Transverse colon (tissue), 4 donors: ENCODE measurements around the gene ZNF365. TPM values are rescaled to one million over a fixed set of nuclear protein-coding genes. Genes with fewer than 3 reads are reported as not detected.

Experiments
- DNase-seq: peaks from one replicate; pipeline ENCODE4 v3.0.0-alpha.2; 2019
- H3K27ac ChIP-seq, 4 donors: fragments of 200-600 bp; sonication (generic); 2 replicates each; pipeline ENCODE4 v1.5.1; 2016 to 2018; ENCODE audit warnings: inconsistent platforms in 4 of 4
- H3K27me3 ChIP-seq: fragments of 200-600 bp; sonication (generic); 2 replicates; pipeline ENCODE4 v1.5.1; 2017; ENCODE audit warnings: inconsistent platforms
- H3K36me3 ChIP-seq, 4 donors: fragments of 200-600 bp; sonication (generic); 2 replicates each; pipeline ENCODE4 v1.5.1; 2017 to 2019; ENCODE audit warnings: inconsistent platforms in 4 of 4
- H3K4me1 ChIP-seq, 4 donors: fragments of 200-600 bp; sonication (generic); 2 replicates each; pipeline ENCODE4 v1.5.1; 2017 to 2020; ENCODE audit warnings: inconsistent platforms in 4 of 4
- H3K4me3 ChIP-seq, 4 donors: fragments of 200-600 bp; sonication (generic); 1 replicate in 1 of 4; 2 replicates in 3 of 4; pipeline versions ENCODE4 v1.5.1 to v1.6.1; 2017 to 2019; ENCODE audit warnings: inconsistent platforms in 4 of 4
- H3K9me3 ChIP-seq, 2 donors: fragments of 200-600 bp; sonication (generic); 2 replicates each; pipeline ENCODE4 v1.5.1; 2017 to 2019; ENCODE audit warnings: inconsistent platforms in 2 of 2
- CTCF ChIP-seq, 5 experiments: fragments of 200-600 bp in 3 of 5; fragments of 450-650 bp in 2 of 5; sonication (generic) in 3 of 5; IDR thresholded peaks; 1 replicate in 2 of 5; 2 replicates in 3 of 5; pipeline ENCODE4 v1.5.1; 2016 to 2017; ENCODE audit warnings: antibody characterized with exemption in 5 of 5, inconsistent platforms in 3 of 5, mild to moderate bottlenecking in 2 of 5, moderate library complexity in 1 of 5
- EP300 ChIP-seq: sonication (generic); formaldehyde crosslinking; IDR thresholded peaks from one replicate; pipeline ENCODE4 v1.6.1; 2017; ENCODE audit warnings: antibody characterized with exemption, low read depth
- POLR2A ChIP-seq: fragments of 450-650 bp; IDR thresholded peaks from one replicate; pipeline ENCODE4 v1.6.1; 2016; ENCODE audit warnings: antibody characterized with exemption, mild to moderate bottlenecking, moderate library complexity
- POLR2AphosphoS5 ChIP-seq, 3 donors: sonication (generic); formaldehyde crosslinking; IDR thresholded peaks; one replicate each; pipeline ENCODE4 v1.6.1; 2016; ENCODE audit warnings: antibody characterized with exemption in 3 of 3
- WGBS, 2 donors: methylation state at CpG; one replicate each; pipeline ENCODE4 v1.1.5; 2018; ENCODE audit warnings: low coverage in 1 of 2; 5-methylcytosine and 5-hydroxymethylcytosine counted together
- in situ Hi-C, 4 donors: fragments of 200-750 bp; cut with MboI; loops; one replicate each; pipeline versions ENCODE4 v1.15.0 to v1.15.1; 2017; ENCODE audit warnings: low sequenced_read_pairs in 3 of 4, low pct_ligation_motif_present in 1 of 4, low pct_unique_long_range_greater_than_20kb in 1 of 4
- intact Hi-C: fragments of 100-400 bp; cut with DNase I; formaldehyde crosslinking; loops from one replicate; pipeline ENCODE4 v1.15.1; 2023; ENCODE audit warnings: low total_unique reads
- total RNA-seq, 4 donors: library from RNA; depleted of rRNA; stranded (reverse); fragments of >200 nt; gene quantifications; one replicate each; pipeline ENCODE4 v1.1.0, GENCODE V29; 2016

Gene ZNF365
- total RNA-seq, 4 donors from 2014 or later = not detected

GRCh38 chr10:62374862-62375710 is 917 bp downstream of the ZNF365 start:
- in situ Hi-C loops = no loop called here

GRCh38 chr10:62376071-62377025 is 2.2 kb downstream of the ZNF365 start:
- DNase-seq = no peak
- peaks cover 0 to 9% (median 1%) of the 10 kb centered on the region in 4 donors for H3K4me1 ChIP-seq

More at GRCh38 chr10:62374862-62375710, 917 bp downstream of the ZNF365 start:
- Histone ChIP-seq H3K4me3 (no peak overlapping the region), H3K4me1 (peaks cover 0 to 9% (median 1%) of the 10 kb centered on the region in 4 donors), H3K36me3 (no peaks in the 10 kb centered on the region), H3K9me3 (no peaks in the 10 kb centered on the region), H3K27me3 (peaks cover 42% of the 10 kb centered on the region), H3K27ac (no peak overlapping the region)
- TF ChIP-seq CTCF (IDR thresholded peaks at IDR 0.05) (no peak), EP300 (no peak), POLR2A (no peak), POLR2AphosphoS5 (IDR thresholded peaks at IDR 0.05) (no peak)
- DNase-seq = no peak
- intact Hi-C loops = no loop called here
- 73 to 94% methylated on average over 3 to 12 of the region's 12 CpGs for WGBS, 2 donors

GRCh38 chr10:62377026-62377415 is 2.9 kb downstream of the ZNF365 start:
- 63 to 83% methylated on average over 2 to 3 of the region's 3 CpGs for WGBS, 2 donors

More at GRCh38 chr10:62376071-62377025, 2.2 kb downstream of the ZNF365 start:
- WGBS, 2 donors = 87 to 91% methylated on average over 9 to 21 of the region's 21 CpGs
- intact Hi-C loops = no loop called here
- TF ChIP-seq POLR2A (no peak), CTCF (IDR thresholded peaks at IDR 0.05) (no peak), POLR2AphosphoS5 (IDR thresholded peaks at IDR 0.05) (no peak), EP300 (no peak)
- Histone ChIP-seq H3K9me3 (no peaks in the 10 kb centered on the region), H3K36me3 (no peaks in the 10 kb centered on the region), H3K27ac (no peak overlapping the region), H3K27me3 (peaks cover 42% of the 10 kb centered on the region), H3K4me3 (no peak overlapping the region)
- in situ Hi-C loops = no loop called here

More at GRCh38 chr10:62377026-62377415, 2.9 kb downstream of the ZNF365 start:
- Histone ChIP-seq H3K4me1 (peaks cover 0 to 9% (median 1%) of the 10 kb centered on the region in 4 donors), H3K9me3 (no peaks in the 10 kb centered on the region), H3K27ac (no peak overlapping the region), H3K36me3 (no peaks in the 10 kb centered on the region), H3K4me3 (no peak overlapping the region), H3K27me3 (peaks cover 40% of the 10 kb centered on the region)
- DNase-seq = no peak
- intact Hi-C loops = no loop called here
- TF ChIP-seq EP300 = no peak
- TF ChIP-seq POLR2AphosphoS5 (IDR thresholded peaks at IDR 0.05) = no peak
- TF ChIP-seq POLR2A = no peak
- no peak for TF ChIP-seq CTCF (IDR thresholded peaks at IDR 0.05)
- in situ Hi-C loops = no loop called here
